ENCODE data around the gene DMD. TPM values are rescaled to one million over a fixed set of nuclear protein-coding genes. Genes with fewer than 3 reads are reported as not detected.

Gene DMD
- total RNA-seq, 2 donors from 2014 or later: 0.32 to 1.8 TPM

GRCh38 chrX:31921236-31921635 is 1290.1 kb downstream of the DMD start:
- H3K27me3 Mint-ChIP-seq: no peaks in the 10 kb centered on the region
- H3K27ac Mint-ChIP-seq: no peak overlapping the region
- H3K4me1 Mint-ChIP-seq: no peaks in the 10 kb centered on the region
- no peak overlapping the region for H3K4me3 Mint-ChIP-seq
- no peaks in the 10 kb centered on the region for H3K36me3 Mint-ChIP-seq (ENCODE audit: low read depth)
- DNase-seq (no peak), ATAC-seq (no peak)
- no peaks in the 10 kb centered on the region for H3K9me3 ChIP-seq (ENCODE audit: control insufficient read depth, low read length, poor library complexity, severe bottlenecking)

DNA sequence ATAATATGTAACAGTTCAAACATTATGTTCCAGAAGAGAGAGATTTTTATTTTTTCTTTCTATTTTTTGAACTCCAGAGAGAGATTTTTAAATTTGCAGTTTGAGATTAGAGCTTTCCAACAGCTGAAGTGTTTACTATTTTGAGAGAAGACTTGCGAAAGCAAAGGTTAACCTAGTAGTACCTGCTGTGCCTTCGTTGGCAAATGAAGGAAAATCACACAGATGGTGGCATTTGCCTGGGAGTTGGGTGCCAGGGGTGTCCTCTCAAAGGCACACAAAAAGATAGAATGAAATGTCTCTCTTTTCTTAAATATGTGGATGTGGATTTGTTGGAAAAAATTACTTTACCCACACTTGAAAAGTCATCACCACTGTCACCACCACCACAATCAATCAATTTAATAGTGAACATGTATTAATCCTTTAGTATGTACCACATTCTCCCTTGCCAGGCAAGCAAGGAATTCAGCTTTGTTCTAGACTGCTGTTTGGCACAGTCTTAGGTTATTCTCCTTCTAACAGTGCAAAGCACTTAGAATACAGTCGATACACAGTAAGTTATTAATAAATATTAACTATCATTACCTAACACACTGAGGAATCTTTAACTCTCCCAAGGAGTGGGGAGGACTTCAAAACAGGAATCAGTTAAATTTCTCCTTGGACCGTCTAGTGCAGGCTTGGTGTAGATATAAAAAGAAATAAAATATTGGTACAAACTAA is 1301.3 kb downstream of the DMD start:
- H3K9me3 ChIP-seq (ENCODE audit: control insufficient read depth, low read length, poor library complexity, severe bottlenecking): no peaks in the 10 kb centered on the region
- H3K27me3 Mint-ChIP-seq: no peaks in the 10 kb centered on the region
- ATAC-seq (no peak), DNase-seq (no peak)
- H3K36me3 Mint-ChIP-seq (ENCODE audit: low read depth): no peaks in the 10 kb centered on the region
- H3K27ac Mint-ChIP-seq: no peak overlapping the region
- no peaks in the 10 kb centered on the region for H3K4me1 Mint-ChIP-seq
- no peak overlapping the region for H3K4me3 Mint-ChIP-seq

GRCh38 chrX:31894152-31894551 is 1317.2 kb downstream of the DMD start:
- H3K36me3 Mint-ChIP-seq (ENCODE audit: low read depth): no peaks in the 10 kb centered on the region
- no peaks in the 10 kb centered on the region for H3K9me3 ChIP-seq (ENCODE audit: control insufficient read depth, low read length, poor library complexity, severe bottlenecking)
- no peak overlapping the region for H3K27ac Mint-ChIP-seq
- H3K4me1 Mint-ChIP-seq: no peaks in the 10 kb centered on the region
- DNase-seq (no peak), ATAC-seq (no peak)
- H3K27me3 Mint-ChIP-seq: no peaks in the 10 kb centered on the region
- no peak overlapping the region for H3K4me3 Mint-ChIP-seq

GRCh38 chrX:31893525-31893924 is 1317.8 kb downstream of the DMD start:
- ATAC-seq (no peak), DNase-seq (no peak)
- Mint-ChIP-seq H3K4me1 (no peaks in the 10 kb centered on the region), H3K36me3 (ENCODE audit: low read depth) (no peaks in the 10 kb centered on the region), H3K27ac (no peak overlapping the region), H3K4me3 (no peak overlapping the region), H3K27me3 (no peaks in the 10 kb centered on the region)
- no peaks in the 10 kb centered on the region for H3K9me3 ChIP-seq (ENCODE audit: control insufficient read depth, low read length, poor library complexity, severe bottlenecking)

DNA sequence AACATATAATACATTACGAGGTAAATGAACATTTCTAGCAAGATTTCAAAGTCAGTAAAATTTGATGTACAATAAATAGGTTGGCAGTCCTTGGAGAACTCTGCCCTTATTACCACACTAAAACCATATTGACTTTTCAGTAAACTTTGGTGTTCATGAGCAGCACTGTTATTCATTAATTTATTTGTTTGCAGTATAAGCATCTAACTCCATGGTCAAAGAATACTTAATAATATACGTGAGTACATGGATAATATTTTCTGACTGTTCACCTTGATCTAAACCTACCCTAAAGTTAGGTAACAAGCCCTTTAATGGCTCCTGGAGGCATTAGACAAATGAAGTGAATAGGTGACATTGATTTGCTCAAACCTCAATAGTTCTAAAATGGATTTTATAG is 1322.3 kb downstream of the DMD start:
- ATAC-seq: no peak

GRCh38 chrX:31884535-31884934 is 1326.8 kb downstream of the DMD start:
- H3K4me1 Mint-ChIP-seq: no peaks in the 10 kb centered on the region
- H3K27me3 Mint-ChIP-seq: no peaks in the 10 kb centered on the region
- H3K36me3 Mint-ChIP-seq (ENCODE audit: low read depth): no peaks in the 10 kb centered on the region

More for the DNA sequence above, 1322.3 kb downstream of the DMD start:
- H3K27ac Mint-ChIP-seq: no peak overlapping the region
- no peaks in the 10 kb centered on the region for H3K9me3 ChIP-seq (ENCODE audit: control insufficient read depth, low read length, poor library complexity, severe bottlenecking)
- H3K4me3 Mint-ChIP-seq: no peak overlapping the region
- H3K4me1 Mint-ChIP-seq: no peaks in the 10 kb centered on the region
- H3K36me3 Mint-ChIP-seq (ENCODE audit: low read depth): no peaks in the 10 kb centered on the region
- DNase-seq: no peak
- H3K27me3 Mint-ChIP-seq: no peaks in the 10 kb centered on the region

GRCh38 chrX:31872007-31872406 is 1339.3 kb downstream of the DMD start:
- no peak overlapping the region for H3K4me3 Mint-ChIP-seq
- H3K4me1 Mint-ChIP-seq: no peaks in the 10 kb centered on the region
- no peak overlapping the region for H3K27ac Mint-ChIP-seq
- DNase-seq (no peak), ATAC-seq (no peak)
- no peaks in the 10 kb centered on the region for H3K36me3 Mint-ChIP-seq (ENCODE audit: low read depth)
- H3K27me3 Mint-ChIP-seq: no peaks in the 10 kb centered on the region
- H3K9me3 ChIP-seq (ENCODE audit: control insufficient read depth, low read length, poor library complexity, severe bottlenecking): no peaks in the 10 kb centered on the region

More at GRCh38 chrX:31884535-31884934, 1326.8 kb downstream of the DMD start:
- ATAC-seq (no peak), DNase-seq (no peak)
- no peaks in the 10 kb centered on the region for H3K9me3 ChIP-seq (ENCODE audit: control insufficient read depth, low read length, poor library complexity, severe bottlenecking)
- Mint-ChIP-seq H3K4me3 (no peak overlapping the region), H3K27ac (no peak overlapping the region)

DNA sequence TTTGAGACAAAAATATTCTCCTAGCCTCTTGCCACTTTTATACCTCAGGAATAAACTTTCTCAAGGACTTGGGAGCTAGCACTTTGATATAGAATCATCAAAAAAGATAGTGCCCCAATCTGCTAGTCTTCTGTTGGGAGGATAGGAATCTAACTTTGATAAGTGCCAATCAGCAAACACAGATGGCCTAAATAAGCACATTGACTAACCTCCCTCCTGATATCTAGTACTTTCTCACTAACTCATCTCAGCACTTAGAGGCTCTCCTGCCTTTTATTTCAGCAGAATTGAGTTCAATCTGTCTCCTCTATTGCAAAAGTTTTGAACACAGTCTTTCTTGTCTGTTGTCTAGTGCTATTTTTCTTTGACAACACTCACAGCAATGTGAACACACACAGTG is 1341.1 kb downstream of the DMD start:
- no peak for ATAC-seq
- no peak overlapping the region for H3K4me3 Mint-ChIP-seq

GRCh38 chrX:31860686-31861085 is 1350.7 kb downstream of the DMD start:
- DNase-seq: no peak
- Mint-ChIP-seq H3K36me3 (ENCODE audit: low read depth) (no peaks in the 10 kb centered on the region), H3K27ac (no peak overlapping the region), H3K4me1 (no peaks in the 10 kb centered on the region), H3K4me3 (no peak overlapping the region), H3K27me3 (no peaks in the 10 kb centered on the region)
- no peaks in the 10 kb centered on the region for H3K9me3 ChIP-seq (ENCODE audit: control insufficient read depth, low read length, poor library complexity, severe bottlenecking)
- ATAC-seq: no peak

More for the DNA sequence above, 1341.1 kb downstream of the DMD start:
- H3K9me3 ChIP-seq (ENCODE audit: control insufficient read depth, low read length, poor library complexity, severe bottlenecking): no peaks in the 10 kb centered on the region
- no peaks in the 10 kb centered on the region for H3K36me3 Mint-ChIP-seq (ENCODE audit: low read depth)
- H3K4me1 Mint-ChIP-seq: no peaks in the 10 kb centered on the region
- no peak overlapping the region for H3K27ac Mint-ChIP-seq
- no peak for DNase-seq
- H3K27me3 Mint-ChIP-seq: no peaks in the 10 kb centered on the region

DNA sequence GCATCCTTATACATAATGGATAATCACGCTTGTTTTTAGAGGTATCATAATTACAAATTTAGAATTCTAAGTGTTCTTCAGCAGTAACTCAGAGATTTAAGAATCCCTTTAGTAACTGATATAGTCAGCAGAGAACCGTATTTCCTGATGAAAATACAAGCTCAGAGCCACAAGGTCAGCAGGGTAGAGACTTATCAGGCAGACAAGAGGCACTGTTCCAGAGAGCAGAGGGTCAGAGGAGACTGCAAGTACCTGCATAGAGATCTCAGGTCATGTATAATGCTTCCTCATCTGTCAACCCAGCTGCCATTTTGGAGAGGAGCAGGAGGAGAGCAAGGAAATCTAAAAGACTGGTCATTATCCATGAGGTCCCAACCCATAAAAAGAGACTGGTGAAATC is 1352.4 kb downstream of the DMD start:
- H3K4me1 Mint-ChIP-seq: no peaks in the 10 kb centered on the region
- no peaks in the 10 kb centered on the region for H3K27me3 Mint-ChIP-seq
- H3K4me3 Mint-ChIP-seq: no peak overlapping the region
- no peaks in the 10 kb centered on the region for H3K9me3 ChIP-seq (ENCODE audit: control insufficient read depth, low read length, poor library complexity, severe bottlenecking)
- DNase-seq: no peak
- no peak overlapping the region for H3K27ac Mint-ChIP-seq
- ATAC-seq: no peak
- H3K36me3 Mint-ChIP-seq (ENCODE audit: low read depth): no peaks in the 10 kb centered on the region

GRCh38 chrX:31854716-31855115 is 1356.6 kb downstream of the DMD start:
- Mint-ChIP-seq H3K36me3 (ENCODE audit: low read depth) (no peaks in the 10 kb centered on the region), H3K4me3 (no peak overlapping the region), H3K4me1 (no peaks in the 10 kb centered on the region), H3K27ac (no peak overlapping the region), H3K27me3 (no peaks in the 10 kb centered on the region)
- no peak for DNase-seq
- ATAC-seq: no peak
- no peaks in the 10 kb centered on the region for H3K9me3 ChIP-seq (ENCODE audit: control insufficient read depth, low read length, poor library complexity, severe bottlenecking)

DNA sequence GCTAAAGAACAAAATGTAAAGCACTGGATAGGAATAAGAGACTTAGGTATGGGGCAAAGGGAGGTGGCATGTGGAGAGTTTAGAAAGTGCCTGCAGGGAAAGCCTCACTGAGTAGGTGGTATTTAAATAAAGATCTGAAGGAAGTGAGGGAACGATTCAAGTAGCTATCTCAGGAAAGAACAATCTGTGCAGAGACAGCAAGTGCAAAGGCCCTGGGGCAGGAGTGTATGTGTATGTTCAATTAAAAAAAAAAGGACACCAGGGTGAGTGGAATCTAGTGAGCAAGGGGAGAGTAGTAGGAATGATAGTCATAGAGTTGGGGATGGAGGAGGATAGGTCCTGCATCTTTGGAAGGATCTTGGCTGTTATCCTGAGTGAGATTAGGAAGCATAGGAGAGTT is 1359.6 kb downstream of the DMD start:
- Mint-ChIP-seq H3K36me3 (ENCODE audit: low read depth) (no peaks in the 10 kb centered on the region), H3K27me3 (no peaks in the 10 kb centered on the region), H3K4me3 (no peak overlapping the region), H3K27ac (no peak overlapping the region), H3K4me1 (no peaks in the 10 kb centered on the region)
- DNase-seq: no peak
- H3K9me3 ChIP-seq (ENCODE audit: control insufficient read depth, low read length, poor library complexity, severe bottlenecking): no peaks in the 10 kb centered on the region
- ATAC-seq: no peak

GRCh38 chrX:31847773-31848172 is 1363.6 kb downstream of the DMD start:
- no peaks in the 10 kb centered on the region for H3K9me3 ChIP-seq (ENCODE audit: control insufficient read depth, low read length, poor library complexity, severe bottlenecking)
- no peak overlapping the region for H3K4me3 Mint-ChIP-seq
- H3K27me3 Mint-ChIP-seq: no peaks in the 10 kb centered on the region
- no peak overlapping the region for H3K27ac Mint-ChIP-seq
- DNase-seq (no peak), ATAC-seq (no peak)
- no peaks in the 10 kb centered on the region for H3K4me1 Mint-ChIP-seq
- no peaks in the 10 kb centered on the region for H3K36me3 Mint-ChIP-seq (ENCODE audit: low read depth)

DNA sequence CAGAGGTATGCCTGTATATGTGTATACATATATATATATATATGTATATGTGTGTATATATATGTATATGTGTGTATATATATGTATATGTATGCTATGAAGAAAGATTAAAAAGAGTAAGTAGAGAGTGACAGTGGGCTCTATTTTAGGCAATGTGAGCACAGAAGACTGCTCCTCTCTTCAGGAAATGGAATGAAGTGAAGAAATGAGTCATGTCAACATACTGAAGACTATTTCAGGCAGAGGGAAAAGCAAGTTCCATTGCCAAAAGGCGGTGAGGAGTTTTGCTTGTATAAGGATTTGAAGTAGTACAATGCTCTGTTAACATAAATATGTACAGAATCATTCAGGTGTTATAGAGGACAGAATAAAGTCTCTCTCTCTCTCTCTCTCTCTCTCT is 1366.3 kb downstream of the DMD start:
- DNase-seq (no peak), ATAC-seq (no peak)
- no peaks in the 10 kb centered on the region for H3K9me3 ChIP-seq (ENCODE audit: control insufficient read depth, low read length, poor library complexity, severe bottlenecking)
- no peaks in the 10 kb centered on the region for H3K36me3 Mint-ChIP-seq (ENCODE audit: low read depth)
- no peak overlapping the region for H3K27ac Mint-ChIP-seq
- no peak overlapping the region for H3K4me3 Mint-ChIP-seq
- H3K27me3 Mint-ChIP-seq: no peaks in the 10 kb centered on the region
- no peaks in the 10 kb centered on the region for H3K4me1 Mint-ChIP-seq

Data from T-helper 17 cell (primary cell).